SU-DHL-6 (cell line): ENCODE measurements around the gene EN2.

Experiments used
- H2AFZ ChIP-seq: fragments of 200-600 bp; sonication (generic); 2 replicates; pipeline ENCODE4 v1.6.1; 2014; ENCODE audit warnings: low read depth, mild to moderate bottlenecking, moderate library complexity, mixed read lengths, antibody characterized with exemption, low read length; ENCODE audit not compliant: severe bottlenecking
- H3F3A ChIP-seq: fragments of 200-600 bp; shearing (Covaris generic); 2 replicates; pipeline ENCODE4 v1.6.0; 2016; ENCODE audit warnings: antibody characterized with exemption, mild to moderate bottlenecking; ENCODE audit not compliant: insufficient read depth
- H3K27ac ChIP-seq: fragments of 200-600 bp; sonication (generic); 2 replicates; pipeline ENCODE4 v1.5.1; 2016; ENCODE audit warnings: low read depth, mild to moderate bottlenecking, low read length, moderate library complexity, mixed read lengths
- H3K27me3 ChIP-seq: fragments of 200-600 bp; sonication (generic), shearing (Covaris generic); 2 replicates; pipeline ENCODE4 v1.6.0; 2014; ENCODE audit warnings: mild to moderate bottlenecking, low read length
- H3K36me3 ChIP-seq: fragments of 200-600 bp; sonication (generic); 2 replicates; pipeline ENCODE4 v1.6.1; 2014; ENCODE audit warnings: mild to moderate bottlenecking, low read length, mixed read lengths
- H3K4me2 ChIP-seq: fragments of 300-600, 200-600 bp; shearing (Covaris generic), sonication (generic); 2 replicates; pipeline ENCODE4 v1.6.0; 2014; ENCODE audit warnings: low read length, low read depth, mild to moderate bottlenecking; ENCODE audit not compliant: poor library complexity, severe bottlenecking
- H3K4me3 ChIP-seq: fragments of 200-600 bp; sonication (generic); 2 replicates; pipeline ENCODE4 v1.5.1; 2014; ENCODE audit warnings: antibody characterized with exemption, low read length, mild to moderate bottlenecking, mixed read lengths; ENCODE audit not compliant: insufficient read depth, poor library complexity, severe bottlenecking
- H3K79me2 ChIP-seq: fragments of 200-600 bp; sonication (generic); 2 replicates; pipeline ENCODE4 v1.6.1; 2014; ENCODE audit warnings: mild to moderate bottlenecking, low read length, moderate library complexity; ENCODE audit not compliant: insufficient read depth
- H3K9ac ChIP-seq: fragments of 200-600 bp; sonication (generic); 2 replicates; pipeline ENCODE4 v1.7.0; 2014; ENCODE audit warnings: mild to moderate bottlenecking, low read length
- H3K9me2 ChIP-seq: fragments of 200-600 bp; sonication (generic); replicated peaks from 2 replicates; pipeline ENCODE4 v1.6.1; 2014; ENCODE audit warnings: low read length; ENCODE audit not compliant: insufficient read depth
- H3K9me3 ChIP-seq: fragments of 200-600 bp; sonication (generic); 2 replicates; pipeline ENCODE4 v1.6.1; 2014; ENCODE audit warnings: low read length, mixed read lengths; ENCODE audit not compliant: insufficient read depth
- H4K20me1 ChIP-seq: fragments of 200-600 bp; sonication (generic); 2 replicates; pipeline ENCODE4 v1.6.1; 2014; ENCODE audit warnings: low read depth, mild to moderate bottlenecking, antibody characterized with exemption, low read length, moderate library complexity, mixed read lengths
- EZH2phosphoT487 ChIP-seq: fragments of 200-600 bp; sonication (generic), shearing (Covaris generic); conservative IDR thresholded peaks from 2 replicates; pipeline ENCODE4 v1.6.1; 2018; ENCODE audit warnings: mild to moderate bottlenecking, antibody characterized with exemption, low read length, moderate library complexity, mixed read lengths
- TF ChIP-seq, protein P1 (sequence below): fragments of 200-600 bp; sonication (generic); IDR thresholded peaks from one replicate; pipeline ENCODE4 v1.5.1; 2017; ENCODE audit warnings: antibody characterized with exemption, mild to moderate bottlenecking, low read length, moderate library complexity; ENCODE audit not compliant: insufficient read depth, poor library complexity, severe bottlenecking

The EN2 gene

DNA sequence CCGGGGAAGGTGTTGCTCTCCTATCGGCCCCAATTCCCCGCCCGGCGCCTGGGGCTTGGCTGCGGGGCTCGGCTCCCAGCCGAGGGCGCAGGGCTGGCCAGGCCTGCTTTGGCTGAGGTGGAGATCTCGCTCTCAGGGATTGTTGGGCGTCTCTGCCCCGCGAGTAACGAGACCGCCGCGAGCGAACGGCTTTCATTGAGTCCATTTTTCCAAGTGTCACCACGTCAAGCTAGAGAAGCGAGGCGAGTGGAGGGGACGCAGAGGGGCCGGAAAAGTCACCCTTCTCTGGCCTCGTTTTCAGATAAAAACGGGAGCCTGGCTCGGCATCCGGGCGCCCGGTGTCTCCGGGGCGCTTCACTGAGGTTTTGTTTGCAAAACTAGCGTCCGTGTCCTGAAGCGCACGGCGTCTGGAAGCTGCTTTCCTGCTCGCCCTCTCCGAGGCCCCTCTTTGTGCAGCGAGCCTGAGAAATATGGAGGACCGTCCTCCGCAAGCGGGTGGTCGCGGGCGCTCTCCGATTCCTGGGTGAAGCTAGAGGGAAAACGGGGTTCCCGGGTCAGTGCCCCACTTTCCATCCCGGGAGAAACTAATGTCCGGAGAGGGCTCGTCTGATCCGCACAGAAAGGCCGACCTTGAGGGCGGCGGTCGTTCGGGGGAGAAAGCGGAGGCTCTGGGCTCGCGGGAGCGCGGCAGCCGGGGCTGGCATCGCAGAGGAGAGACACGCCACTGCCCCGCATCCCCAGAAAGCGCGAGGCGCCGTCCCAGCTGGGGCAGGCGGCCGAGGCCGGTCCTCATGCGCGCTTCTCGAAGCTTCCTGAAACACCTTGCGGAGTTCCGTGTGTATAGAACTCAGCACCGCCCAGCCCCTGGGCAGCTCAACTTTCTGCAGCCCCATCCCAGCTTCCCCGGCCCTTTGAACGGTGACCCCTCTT lies 3.5 kb upstream of the EN2 start:
- H3K9me3 ChIP-seq: no peaks in the 10 kb centered on the region
- no peak overlapping the region for H3K4me3 ChIP-seq
- no peaks in the 10 kb centered on the region for H3K27me3 ChIP-seq
- H3K9me2 ChIP-seq: no peaks in the 10 kb centered on the region
- no peaks in the 10 kb centered on the region for H4K20me1 ChIP-seq
- TF ChIP-seq EZH2phosphoT487: no peak
- TF ChIP-seq, protein P1, sequence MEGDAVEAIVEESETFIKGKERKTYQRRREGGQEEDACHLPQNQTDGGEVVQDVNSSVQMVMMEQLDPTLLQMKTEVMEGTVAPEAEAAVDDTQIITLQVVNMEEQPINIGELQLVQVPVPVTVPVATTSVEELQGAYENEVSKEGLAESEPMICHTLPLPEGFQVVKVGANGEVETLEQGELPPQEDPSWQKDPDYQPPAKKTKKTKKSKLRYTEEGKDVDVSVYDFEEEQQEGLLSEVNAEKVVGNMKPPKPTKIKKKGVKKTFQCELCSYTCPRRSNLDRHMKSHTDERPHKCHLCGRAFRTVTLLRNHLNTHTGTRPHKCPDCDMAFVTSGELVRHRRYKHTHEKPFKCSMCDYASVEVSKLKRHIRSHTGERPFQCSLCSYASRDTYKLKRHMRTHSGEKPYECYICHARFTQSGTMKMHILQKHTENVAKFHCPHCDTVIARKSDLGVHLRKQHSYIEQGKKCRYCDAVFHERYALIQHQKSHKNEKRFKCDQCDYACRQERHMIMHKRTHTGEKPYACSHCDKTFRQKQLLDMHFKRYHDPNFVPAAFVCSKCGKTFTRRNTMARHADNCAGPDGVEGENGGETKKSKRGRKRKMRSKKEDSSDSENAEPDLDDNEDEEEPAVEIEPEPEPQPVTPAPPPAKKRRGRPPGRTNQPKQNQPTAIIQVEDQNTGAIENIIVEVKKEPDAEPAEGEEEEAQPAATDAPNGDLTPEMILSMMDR: no peak
- H3K4me2 ChIP-seq: no peak overlapping the region
- no peak overlapping the region for H3K9ac ChIP-seq
- H3K36me3 ChIP-seq: no peaks in the 10 kb centered on the region
- H3F3A ChIP-seq: no peaks in the 10 kb centered on the region
- no peaks in the 10 kb centered on the region for H3K79me2 ChIP-seq
- no peak overlapping the region for H3K27ac ChIP-seq
- H2AFZ ChIP-seq: no peak overlapping the region

DNA sequence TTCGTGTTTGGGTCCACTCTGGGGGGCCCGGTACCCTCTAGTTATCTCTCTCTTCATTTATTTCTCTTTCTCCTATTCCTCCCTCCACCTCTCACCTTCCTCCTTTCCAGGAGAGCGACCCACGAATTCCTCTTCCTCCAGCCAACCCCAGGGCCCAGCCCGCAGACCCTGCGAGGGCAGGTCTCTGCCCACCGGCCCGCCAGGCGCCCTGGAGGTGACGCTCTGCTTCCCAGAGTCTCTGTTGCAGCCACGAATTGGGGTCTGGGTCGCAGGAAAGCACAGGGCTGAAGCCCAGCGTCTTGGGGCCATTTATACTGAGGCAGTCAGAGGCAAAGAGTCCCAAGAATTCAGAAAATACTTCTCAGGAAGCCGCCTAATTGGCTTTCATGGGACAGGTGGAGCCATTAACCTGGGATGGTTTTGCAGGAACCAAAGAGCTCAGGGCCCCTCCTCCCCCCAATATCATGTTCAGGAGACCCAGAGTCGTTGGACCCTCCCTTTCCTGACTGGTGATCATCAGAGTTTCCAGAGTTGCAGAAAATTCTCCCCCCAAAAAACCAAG lies 2.7 kb upstream of the EN2 start:
- Histone ChIP-seq H2AFZ (no peak overlapping the region), H3K9me3 (no peaks in the 10 kb centered on the region), H3K36me3 (no peaks in the 10 kb centered on the region), H3K27ac (no peak overlapping the region), H3K4me3 (no peak overlapping the region), H3K4me2 (no peak overlapping the region), H3K27me3 (no peaks in the 10 kb centered on the region), H3K9me2 (no peaks in the 10 kb centered on the region), H4K20me1 (no peaks in the 10 kb centered on the region), H3K9ac (no peak overlapping the region), H3F3A (no peaks in the 10 kb centered on the region), H3K79me2 (no peaks in the 10 kb centered on the region)
- TF ChIP-seq, protein P1: no peak
- no peak for TF ChIP-seq EZH2phosphoT487

DNA sequence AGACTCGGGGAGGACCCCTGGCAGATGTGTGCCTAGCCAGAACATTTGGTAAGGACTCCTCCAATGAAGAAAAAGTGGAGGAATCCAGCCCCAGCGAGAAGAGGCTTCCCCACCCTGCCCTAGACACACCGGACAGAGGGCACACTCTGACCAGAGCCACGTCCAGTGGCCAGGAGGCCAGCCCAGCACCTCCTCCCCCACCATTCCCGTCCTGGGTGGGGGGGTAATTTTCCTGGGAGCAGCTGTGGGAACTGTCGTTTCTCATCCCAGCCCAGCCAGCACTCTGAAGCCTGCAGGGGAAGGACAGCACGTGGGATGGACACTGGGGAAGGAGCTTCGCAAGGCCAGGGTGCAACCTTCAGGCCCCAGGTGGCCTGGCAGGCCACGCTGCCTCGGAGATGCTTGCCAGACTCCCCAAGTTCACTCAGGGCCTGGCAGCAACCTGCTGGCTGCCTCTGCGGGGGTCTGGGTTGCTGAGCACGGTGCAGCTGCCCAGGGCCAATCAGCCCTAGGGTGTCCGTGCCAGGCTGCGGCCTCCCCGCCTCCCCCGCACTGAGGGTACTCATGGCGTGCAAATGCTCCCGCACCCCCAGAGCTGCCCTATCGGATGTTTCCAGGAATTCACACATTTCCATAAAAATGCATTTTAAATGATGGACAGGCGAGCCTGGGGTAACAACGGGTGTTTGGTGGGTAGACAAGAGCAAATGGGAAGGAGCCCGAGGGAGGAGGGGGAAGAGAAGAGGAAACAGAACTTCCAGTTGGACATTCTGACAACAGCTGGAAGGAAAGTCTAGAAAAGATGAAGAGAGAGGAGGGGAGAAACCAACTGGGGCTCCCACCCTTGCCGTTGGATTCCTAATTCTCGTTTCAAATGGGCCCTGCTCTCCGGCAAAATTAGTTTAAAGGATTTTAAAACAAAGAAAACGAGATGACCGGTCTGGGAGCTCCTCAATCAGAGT lies 1.9 kb upstream of the EN2 start:
- TF ChIP-seq, protein P1: no peak
- TF ChIP-seq EZH2phosphoT487: no peak
- Histone ChIP-seq H4K20me1 (no peaks in the 10 kb centered on the region), H2AFZ (no peak overlapping the region), H3K36me3 (no peaks in the 10 kb centered on the region), H3K79me2 (no peaks in the 10 kb centered on the region), H3K9ac (no peak overlapping the region), H3K4me3 (no peak overlapping the region), H3K27ac (no peak overlapping the region), H3K9me2 (no peaks in the 10 kb centered on the region), H3K9me3 (no peaks in the 10 kb centered on the region), H3K4me2 (no peak overlapping the region), H3K27me3 (no peaks in the 10 kb centered on the region), H3F3A (no peaks in the 10 kb centered on the region)
